HG02852 (cell line): Measurements from ENCODE around the gene IRF2BPL.

ENCODE experiments used
- ATAC-seq: cut with Tn5 transposase; IDR thresholded peaks from one replicate; pipeline ENCODE4 v1.9.1; 2021; ENCODE audit warnings: mild to moderate bottlenecking, moderate library complexity; ENCODE audit not compliant: unreplicated experiment

Gene IRF2BPL

DNA sequence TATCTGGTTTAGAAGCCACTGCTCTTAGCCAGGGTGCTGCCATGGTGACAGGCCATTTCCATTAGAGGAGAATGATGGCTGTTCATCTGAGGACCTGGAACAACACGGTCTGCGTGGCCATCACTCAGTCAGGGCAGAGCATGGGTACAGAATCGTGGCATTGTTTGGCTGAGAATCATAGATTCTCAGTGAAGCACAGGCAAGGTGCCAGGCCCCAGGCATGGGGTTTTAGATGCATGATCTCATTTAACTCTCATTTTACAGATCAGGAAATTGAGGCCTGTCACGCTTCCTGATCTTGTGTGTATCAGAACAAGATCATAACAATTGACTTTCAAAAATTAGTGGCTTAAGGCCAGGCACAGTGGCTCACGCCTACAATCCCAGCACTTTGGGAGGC is 26.8 kb upstream of the IRF2BPL start:
- no peak for ATAC-seq

DNA sequence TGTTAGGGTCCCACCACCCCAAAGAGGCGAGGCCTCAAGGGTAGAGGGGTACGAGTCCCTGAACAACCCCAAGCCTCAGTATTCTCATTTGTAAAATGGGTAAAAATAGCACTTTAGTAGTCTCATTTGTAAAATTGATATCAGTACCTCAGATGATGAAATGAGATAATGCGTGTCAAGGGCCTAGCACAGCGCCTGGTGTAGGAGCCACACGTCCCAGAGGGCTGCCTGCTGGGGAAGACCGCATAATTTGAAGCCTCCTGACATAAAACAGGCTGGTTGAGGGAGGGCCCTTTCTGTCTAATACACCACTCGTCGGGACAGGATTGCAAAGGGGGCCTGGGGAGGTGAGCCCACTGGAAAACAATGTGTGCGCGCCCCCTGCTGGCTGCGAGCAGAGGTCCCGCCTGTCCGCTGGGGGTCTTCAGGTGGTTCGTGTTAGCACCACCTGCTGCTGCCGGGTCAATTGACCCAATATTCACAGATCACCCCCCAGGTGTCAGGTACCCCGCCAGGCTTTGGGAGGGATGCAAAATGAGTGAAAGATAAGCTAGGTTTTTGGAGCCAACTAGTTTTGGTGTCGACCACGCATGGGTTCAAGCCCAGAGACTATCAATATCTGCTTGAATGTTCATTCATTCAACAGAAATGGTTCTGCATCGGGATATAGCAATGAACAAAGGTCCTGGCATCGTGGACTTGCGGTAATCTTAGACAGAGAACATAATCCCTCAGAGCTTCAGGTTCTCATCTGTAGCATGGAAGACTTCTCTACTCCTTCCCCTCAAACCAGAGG is 24.7 kb upstream of the IRF2BPL start:
- no peak for ATAC-seq

DNA sequence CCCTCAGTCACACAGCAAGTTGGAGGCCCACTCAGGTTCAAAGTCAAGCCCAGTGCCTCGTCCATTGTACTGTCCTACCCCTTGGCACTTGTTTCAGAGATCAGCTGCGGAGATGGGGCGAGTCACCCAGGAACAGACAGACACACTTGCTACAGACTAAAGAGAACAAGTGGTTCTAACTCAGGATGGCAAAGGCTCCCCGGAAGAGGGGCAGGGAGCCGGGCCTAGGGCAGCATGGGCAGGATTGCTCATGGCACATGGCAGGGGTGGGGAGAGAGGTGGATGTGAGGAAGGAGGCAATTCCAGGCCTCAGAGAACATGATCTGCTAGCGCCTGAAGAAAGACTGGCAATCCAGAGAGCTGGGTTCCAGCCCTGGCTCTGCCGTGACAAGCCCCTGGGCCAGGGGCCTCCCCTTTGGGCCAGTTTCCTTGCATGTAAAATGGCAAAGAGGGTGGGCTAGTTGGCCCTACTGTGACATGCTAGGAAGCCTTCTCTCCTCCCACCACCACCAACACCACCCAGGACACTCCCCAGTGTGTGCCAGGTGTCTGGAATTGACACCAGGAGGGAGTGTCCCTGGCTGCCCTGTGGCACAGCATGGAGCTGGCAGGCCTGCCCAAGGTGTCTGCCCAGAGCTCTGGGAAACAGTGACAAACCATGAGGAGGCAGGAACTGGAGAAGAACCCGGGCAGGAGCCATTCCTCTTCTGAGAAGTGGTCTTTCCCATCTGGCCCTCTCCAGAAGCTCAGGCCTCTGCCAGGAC is 24.0 kb upstream of the IRF2BPL start:
- no peak for ATAC-seq

DNA sequence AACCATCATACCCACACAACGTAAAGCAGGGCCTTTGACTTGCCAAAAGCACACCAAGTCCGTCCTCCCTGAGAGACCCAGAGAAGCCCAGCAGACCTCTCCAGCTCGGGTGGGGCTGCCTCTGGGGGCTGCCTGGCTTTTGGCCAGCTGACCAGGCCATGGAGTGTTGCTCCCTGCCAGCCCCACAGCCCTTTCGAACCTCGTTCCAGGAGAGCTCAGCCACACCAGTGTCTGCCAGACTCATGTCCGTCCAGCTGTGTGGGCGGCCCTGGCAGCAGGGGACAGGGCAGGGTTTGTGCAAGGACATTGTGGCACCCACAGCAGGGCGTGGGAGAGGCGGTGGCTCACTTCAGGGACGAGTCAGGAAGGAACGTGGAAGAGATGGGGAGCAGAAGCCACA is 22.6 kb upstream of the IRF2BPL start:
- no peak for ATAC-seq

DNA sequence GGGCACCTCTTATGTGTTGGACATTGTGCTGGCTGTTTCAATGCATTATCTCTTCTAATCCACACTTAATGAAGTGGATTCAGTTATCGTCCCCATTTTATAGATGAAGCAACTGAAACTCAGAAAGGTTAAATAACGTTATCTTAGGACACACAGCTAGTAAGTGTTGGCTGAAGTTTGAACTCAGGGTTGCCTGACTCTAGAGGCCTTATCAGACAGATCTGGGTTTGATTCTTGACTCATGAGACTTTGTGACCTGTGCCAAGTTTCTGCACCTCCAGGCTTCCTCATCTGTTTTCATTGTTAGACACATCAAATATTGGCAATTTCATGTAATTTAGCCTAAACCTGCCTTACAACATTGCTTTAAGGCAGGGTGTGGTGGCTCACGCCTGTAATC is 18.2 kb upstream of the IRF2BPL start:
- ATAC-seq, result no peak

DNA sequence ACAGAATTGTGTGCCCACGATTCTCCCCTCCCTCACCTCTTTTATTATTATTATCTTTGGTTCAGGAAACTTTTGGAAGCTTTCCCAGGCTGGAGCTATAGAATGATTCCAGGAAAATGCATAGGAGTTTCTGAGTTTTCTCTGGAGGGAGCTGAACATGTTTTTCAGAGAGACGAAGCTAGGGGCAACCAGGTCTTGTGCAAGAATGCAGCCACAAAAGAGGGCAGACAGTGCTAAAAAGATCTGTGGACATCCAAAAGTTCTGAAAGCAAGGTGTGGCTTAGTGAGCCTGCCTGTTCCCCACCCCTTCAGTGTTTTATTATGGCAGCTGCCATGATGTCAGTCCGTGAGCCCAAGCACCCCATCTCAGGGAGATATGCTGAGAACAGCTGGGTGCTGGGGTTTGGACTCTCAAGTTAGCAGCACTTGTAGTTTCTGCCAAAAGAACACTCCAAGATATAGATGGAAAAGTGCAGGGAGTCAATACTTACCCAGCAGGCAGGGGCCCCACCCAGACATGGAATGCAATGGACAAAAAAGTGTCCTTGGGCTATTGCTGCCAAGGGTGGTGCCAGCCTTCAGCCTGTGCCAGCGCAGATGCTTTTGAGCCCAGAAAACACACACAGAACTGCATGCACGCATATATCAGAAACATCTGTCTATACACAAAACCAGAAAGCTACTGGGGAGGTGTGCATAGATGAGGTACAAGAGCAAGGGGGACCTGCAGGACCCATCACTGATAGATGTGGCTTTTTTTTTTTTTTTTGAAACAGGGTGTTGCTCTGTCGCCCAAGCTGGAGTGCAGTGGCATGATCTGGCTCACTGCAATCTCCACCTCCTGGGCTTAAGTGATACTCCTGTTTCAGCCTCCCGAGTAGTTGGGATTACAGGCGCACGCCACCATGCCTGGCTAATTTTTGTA is 17.0 kb upstream of the IRF2BPL start:
- no peak for ATAC-seq

DNA sequence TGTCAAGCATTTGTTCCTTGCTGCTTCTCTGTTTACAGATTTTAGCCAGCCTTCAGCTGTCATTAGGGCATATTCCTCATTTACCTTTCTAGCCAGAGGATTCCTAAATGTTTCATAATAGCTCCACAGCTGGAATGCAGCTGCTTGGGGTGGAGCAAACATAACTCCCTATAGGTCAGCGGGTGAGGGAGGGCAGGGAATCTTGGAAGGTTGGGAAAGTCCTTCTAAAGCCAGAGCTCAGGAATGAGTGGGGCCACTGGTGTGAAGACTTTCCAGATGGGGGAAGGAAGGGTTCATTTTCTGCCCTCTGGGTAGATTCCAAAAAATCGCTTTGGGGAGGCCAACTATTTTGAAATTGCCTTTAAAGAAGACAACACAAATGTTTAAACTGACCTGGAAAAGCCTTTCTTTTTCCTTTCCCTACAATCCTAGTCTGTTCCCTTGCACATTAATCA is 16.3 kb upstream of the IRF2BPL start:
- no peak for ATAC-seq

DNA sequence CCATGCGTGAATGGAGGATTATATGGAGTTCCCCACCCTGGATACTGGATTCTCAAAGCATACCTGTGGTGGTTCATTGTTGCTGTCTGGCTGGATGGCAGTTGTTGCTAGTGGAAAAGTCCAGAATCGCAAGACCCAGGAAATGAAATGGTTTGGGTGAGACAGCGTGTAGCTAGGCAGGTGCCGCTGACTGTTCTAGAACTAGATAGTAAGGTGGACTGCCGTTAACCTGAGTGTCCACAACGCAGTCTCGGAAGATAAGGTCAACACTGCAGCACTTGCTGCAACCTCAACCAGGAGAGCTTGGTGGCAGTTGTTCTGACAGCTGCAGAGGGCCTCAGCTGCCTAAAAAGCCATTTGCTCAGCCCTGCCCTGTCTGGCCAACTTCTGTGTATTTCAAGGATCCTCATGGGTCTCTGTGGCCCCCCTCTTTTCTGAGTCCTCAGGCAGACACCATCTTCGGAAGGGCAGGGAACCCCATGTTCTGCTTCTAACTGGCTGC is 15.5 kb upstream of the IRF2BPL start:
- no peak for ATAC-seq

DNA sequence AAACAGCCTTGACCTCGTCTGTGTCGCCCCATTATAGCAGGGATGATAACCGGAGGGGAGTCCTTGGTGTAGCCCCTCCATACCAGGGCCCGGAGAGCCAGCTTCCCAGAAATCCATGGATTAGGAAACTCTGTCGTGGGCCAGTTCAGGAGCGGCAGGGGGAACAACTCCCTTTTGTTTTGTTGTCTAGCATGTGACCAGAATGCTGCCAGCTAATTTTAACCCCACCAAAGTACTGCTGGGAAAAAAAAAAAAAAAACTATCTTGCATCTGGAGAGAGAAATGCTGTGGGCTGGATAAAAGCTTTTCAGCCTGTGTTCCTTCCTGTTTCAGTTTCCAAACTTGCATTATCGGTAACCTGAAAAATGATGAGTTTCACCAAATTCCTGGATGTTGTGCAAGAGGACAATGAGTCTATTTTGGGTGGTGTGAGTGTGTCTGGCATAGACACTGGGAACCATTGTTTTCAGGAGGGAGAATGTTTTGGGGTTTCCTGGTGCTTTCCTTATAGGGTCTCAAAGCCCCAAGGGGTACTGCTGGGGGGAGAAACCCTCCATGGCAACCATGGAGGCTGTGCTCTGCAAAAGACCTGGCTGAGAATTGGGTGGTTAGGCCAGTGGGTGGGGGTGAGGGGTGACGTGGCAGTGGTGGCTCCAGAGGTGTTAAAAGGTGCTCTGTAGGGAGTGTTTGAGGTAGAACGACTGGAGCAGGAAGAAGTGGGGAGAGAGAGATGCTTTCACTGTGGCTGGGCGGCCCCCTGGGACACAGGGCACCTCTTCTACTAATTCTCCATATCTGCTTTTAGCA is 14.9 kb upstream of the IRF2BPL start:
- no peak for ATAC-seq

DNA sequence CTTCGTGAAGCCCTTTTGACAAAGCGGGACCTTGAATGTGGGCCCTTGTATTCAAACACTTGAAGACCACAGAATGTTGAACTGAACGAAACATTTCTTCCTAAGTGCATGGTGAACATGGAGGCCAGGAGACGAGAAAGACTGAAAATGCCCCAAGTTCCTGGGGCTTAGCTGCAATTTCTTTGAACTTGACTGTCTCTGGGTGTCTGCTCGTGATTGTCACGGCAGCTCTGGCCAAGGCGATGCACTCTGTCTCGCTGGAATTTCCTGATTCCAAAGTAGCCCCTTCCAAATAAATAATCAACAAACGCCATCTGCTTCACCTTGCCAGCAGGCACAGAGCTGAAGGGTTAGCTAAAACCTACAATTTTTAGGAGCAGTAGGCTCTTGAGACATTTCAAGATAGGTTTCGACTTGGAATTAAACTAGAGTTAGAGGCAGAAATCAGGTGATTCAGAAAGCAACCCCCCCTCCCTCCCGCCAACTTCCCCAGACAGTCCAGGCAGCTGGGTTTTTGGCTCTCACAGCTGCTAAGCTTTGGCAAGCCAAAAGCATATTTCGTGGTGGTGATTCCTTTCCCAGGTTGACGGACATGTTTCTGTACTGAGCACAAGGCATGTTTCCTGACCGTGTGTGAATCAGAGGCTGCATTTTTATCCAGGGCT is 13.5 kb upstream of the IRF2BPL start:
- no peak for ATAC-seq

DNA sequence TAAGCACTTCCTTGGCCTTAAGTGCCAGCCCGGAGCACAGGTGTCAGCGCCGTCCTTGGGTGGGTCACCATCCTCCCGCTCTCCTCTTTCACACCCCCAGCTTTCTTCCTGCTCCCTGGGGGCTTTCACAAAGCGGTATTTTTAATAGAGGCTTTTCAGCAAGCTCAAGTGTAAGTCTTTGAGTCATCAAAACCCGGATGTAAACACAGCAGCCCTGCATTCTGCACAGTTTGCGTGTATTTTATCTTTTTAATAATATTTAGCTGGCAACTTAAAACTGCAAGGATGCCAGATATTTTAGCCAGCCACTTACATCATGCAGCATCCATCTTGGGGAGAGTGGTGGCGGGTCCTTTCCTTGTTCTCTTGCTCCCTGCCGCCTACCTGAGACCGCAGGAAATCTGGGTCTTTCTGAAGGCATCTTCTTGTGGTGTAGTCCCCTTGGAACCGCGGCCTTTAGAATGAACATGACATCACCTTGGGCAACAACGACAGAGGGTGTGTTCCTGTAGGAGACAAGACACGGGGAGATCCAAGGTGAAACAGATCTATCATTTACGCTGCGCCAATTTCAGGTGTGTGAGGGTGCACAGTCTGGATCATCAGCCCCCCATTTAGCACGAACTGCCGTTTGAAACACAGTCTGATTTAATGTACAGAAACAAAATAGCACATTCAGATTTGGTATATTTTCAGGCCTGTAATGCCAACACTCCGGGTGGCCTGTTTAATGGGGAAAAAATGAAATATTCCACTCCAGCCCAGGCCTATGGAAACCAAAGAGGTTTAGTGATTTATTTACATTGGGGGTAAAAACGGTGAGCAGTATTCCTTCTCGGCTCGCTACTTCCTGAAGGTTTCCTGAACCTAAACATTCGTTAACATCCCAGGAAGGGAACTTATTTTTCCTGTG is 12.5 kb upstream of the IRF2BPL start:
- no peak for ATAC-seq

DNA sequence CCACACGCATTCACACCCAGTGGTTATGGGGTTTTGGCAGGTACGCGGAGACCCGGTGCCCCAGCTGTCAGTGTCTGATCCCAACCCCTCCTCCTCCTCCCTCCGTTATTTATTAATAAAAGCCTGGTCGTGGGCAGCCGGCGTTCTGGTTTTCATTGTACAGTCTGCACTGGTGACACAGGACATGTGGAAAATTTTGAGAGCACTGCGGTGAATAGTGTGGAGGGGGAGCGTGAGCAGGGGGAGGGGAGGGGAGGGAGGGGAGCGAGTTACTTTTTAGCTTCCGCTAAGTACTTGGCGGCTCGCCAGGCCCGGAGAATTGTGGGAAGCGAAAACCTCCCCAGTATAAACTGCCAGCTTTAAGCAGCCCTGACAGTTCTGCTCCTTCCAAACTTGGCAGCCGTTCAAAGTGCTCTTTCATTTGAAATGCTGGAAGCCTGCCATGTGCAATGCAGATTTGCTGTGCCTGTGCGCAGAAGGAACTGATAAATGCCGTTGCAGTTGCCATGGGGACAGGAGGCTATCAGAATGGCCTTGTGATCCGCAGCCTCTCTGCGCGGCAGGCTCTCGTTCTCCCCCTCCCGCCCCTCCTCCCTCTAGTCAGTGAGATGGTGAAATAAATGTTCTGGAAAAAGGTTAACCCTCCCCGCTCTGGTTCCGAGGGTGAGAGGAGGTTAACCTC is 11.7 kb upstream of the IRF2BPL start:
- peak; percentile 53 for ATAC-seq

DNA sequence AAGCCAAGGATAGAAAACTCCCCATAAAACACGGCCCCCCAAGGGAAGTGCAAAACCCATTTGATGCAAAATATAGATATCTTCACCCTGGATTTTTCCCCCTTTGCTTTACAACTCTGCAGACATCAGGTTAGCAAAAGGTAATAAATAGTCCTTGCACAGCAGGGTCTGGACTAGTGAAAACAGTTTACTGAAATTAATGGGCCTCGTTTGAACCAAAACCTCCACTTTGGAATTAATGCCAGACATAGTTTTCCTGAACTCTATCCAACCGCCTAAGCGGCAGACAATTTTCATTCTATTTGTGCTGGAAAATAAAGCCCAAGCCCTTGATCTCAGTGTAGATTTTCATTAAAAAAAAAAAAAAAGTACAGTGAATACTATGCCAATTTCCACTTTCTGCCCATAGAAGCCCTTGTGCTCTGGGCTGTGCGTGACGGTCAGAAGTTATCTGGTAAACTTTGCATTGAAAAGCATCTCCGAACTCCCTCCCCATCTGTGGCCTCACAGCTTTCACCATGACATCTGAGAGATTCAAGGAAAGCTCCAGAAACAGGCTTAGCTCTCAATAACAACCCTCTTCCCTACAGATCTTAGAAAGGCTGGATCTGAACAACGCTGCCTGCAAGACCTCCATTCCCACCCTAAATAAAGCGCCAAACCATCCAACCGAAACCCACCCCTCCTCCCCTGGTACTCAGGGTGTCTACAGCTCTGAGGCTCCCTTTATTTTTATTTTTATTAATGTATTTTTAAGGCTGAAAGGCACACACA is 11.0 kb upstream of the IRF2BPL start:
- ATAC-seq, result no peak

DNA sequence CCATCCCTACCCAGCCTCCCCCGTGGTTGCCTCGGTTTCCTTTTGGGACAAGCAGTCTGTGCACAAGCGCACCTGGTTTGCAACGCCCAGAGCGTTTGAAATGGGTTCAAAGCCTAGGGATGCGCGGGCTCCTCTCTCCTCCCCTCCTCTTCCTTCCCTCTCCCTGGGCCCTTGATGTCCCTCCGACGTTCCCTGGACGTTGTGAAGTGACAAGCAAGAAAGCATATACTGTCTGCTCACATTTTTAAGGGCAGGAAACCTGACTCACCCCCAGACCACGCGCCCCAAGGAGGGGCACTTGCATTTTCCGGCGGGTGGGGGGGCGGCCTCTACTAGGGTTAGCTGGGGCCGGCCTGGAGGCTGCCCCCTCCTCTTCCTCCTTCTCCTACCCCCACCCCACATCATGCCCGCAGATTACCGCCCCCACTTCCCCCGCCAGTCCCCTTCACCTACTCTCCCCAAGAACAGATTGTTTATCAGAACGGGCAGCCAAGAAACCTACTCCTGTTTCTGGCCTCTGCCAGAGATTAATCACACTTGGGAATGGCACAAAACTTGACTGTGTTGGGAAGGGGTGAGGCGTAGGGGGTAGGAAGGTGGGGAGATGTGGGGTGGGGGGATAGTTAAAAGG is 9.5 kb upstream of the IRF2BPL start:
- no peak for ATAC-seq

DNA sequence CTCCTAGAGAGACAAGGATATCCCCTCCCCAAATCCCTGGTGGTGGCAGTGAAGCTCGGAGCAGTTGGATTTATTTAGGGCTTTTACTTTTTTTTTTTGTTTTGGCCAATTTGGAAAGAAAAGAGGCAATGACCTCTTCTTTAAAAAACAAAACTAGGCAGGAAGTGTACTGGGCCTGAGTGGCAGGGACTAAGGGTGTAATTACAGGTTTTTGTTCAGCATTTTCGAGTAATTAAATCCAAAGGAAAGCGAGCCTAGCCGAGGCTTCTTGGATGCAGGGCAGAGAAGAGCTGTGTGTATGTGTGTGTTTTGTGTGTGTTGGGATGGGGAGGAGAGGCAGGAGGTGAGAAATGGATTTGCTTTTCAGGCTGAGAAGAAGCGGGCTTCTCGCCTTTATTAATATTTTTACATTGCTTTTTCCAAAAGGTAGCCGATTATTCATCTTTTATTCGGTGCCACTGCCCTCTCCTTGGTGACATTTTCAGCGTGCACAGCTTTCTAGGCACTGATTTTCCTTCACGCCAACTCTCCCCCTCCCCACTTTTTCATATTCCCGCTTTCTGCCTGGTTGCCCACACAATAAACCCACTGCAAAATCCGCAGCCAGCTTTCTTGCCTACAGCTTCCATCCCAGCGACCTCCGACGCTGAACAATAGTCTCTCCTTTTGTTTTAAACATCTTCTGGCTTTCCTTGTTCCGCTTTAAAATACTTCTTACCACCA is 8.9 kb upstream of the IRF2BPL start:
- ATAC-seq, result no peak
